H1 (cell line): ENCODE measurements around the gene PRICKLE2. TPM values are rescaled to one million over a fixed set of nuclear protein-coding genes. Genes with fewer than 3 reads are reported as not detected.
A peak's percentile ranks its signal among the peaks of the same experiment; 100 is the strongest.

ENCODE experiments used
- CTCF ChIA-PET: fragments of 300-600 bp; sonication (Branson Sonifier 250); formaldehyde crosslinking; loops from one replicate; lab custom pipeline; 2021; ENCODE audit not compliant: partially characterized antibody; lab: Charles Lee
- POLR2A ChIA-PET: fragments of 300-600 bp; sonication (Branson Sonifier 250); formaldehyde crosslinking; loops from one replicate; lab custom pipeline; 2021; ENCODE audit warnings: inconsistent platforms; ENCODE audit not compliant: partially characterized antibody; lab: Charles Lee
- DNase-seq, 2 experiments: peaks; one replicate each; pipeline versions ENCODE4 v3.0.0 to v3.0.0-alpha.2; 2010 to 2022; ENCODE audit warnings: low spot score in 2 of 2, low read depth in 1 of 2, mixed read lengths in 1 of 2
- FAIRE-seq: peaks from 2 replicates; lab custom pipeline; 2011; peaks lifted over from hg19 to GRCh38; lab: Jason Lieb, UNC
- H2AFZ ChIP-seq: 2 replicates; pipeline ENCODE4 v1.8.1; 2012; ENCODE audit warnings: low read length, inconsistent platforms
- H2AK5ac ChIP-seq: 2 replicates; pipeline ENCODE4 v1.6.1; 2013; ENCODE audit warnings: low read depth, low read length
- H2BK120ac ChIP-seq: replicated peaks from 2 replicates; pipeline ENCODE3; 2013; ENCODE audit warnings: low read depth, low read length, inconsistent platforms
- H2BK12ac ChIP-seq: 2 replicates; pipeline ENCODE4 v1.6.1; 2013; ENCODE audit warnings: low read depth, low read length
- H2BK15ac ChIP-seq: 2 replicates; pipeline ENCODE4 v1.6.1; 2013; ENCODE audit warnings: low read length
- H2BK20ac ChIP-seq: 2 replicates; pipeline ENCODE4 v1.6.1; 2013; ENCODE audit warnings: low read length
- H2BK5ac ChIP-seq: 2 replicates; pipeline ENCODE4 v1.6.1; 2013; ENCODE audit warnings: low read depth, low read length
- H3K14ac ChIP-seq: 2 replicates; pipeline ENCODE4 v1.6.1; 2013; ENCODE audit warnings: inconsistent platforms; ENCODE audit not compliant: insufficient read length
- H3K18ac ChIP-seq: 2 replicates; pipeline ENCODE4 v1.6.1; 2013; ENCODE audit warnings: low read length; ENCODE audit errors: extremely low read depth
- H3K23ac ChIP-seq: 2 replicates; pipeline ENCODE4 v1.6.1; 2013; ENCODE audit warnings: inconsistent platforms; ENCODE audit not compliant: insufficient read length
- H3K23me2 ChIP-seq: 2 replicates; pipeline ENCODE4 v1.6.1; 2013; ENCODE audit warnings: low read depth, low read length
- H3K27ac ChIP-seq: 2 replicates; pipeline ENCODE4 v1.6.1; 2011; ENCODE audit warnings: low read depth, low read length, inconsistent platforms
- H3K27me3 ChIP-seq, 4 experiments: replicated peaks in 1 of 4; 1 replicate in 1 of 4; 2 replicates in 3 of 4; pipeline versions ENCODE4 v1.6.1 to v1.8.1; 2011 to 2013; ENCODE audit warnings: low read length in 3 of 4, mild to moderate bottlenecking in 3 of 4, inconsistent platforms in 2 of 4, mixed read lengths in 2 of 4, moderate library complexity in 1 of 4; ENCODE audit not compliant: control insufficient read depth in 3 of 4, insufficient read depth in 3 of 4; ENCODE audit errors: extremely low read depth in 1 of 4
- H3K36me3 ChIP-seq, 4 experiments: 2 replicates each; pipeline versions ENCODE4 v1.6.1 to v1.8.1; 2011 to 2013; ENCODE audit warnings: mild to moderate bottlenecking in 4 of 4, low read length in 3 of 4, moderate library complexity in 2 of 4, control low read depth in 1 of 4, inconsistent platforms in 1 of 4; ENCODE audit not compliant: insufficient read depth in 4 of 4, control insufficient read depth in 2 of 4
- H3K4ac ChIP-seq: replicated peaks from 2 replicates; pipeline ENCODE3; 2013; ENCODE audit warnings: low read length, low read depth, mixed read lengths, inconsistent platforms; ENCODE audit not compliant: insufficient read length
- H3K4me1 ChIP-seq, 4 experiments: replicated peaks in 1 of 4; 1 replicate in 1 of 4; 2 replicates in 3 of 4; pipeline versions ENCODE4 v1.6.1 to v1.8.1; 2011 to 2013; ENCODE audit warnings: low read length in 3 of 4, inconsistent platforms in 2 of 4, mixed read lengths in 1 of 4; ENCODE audit not compliant: insufficient read depth in 4 of 4, control insufficient read depth in 3 of 4
- H3K4me2 ChIP-seq, 2 experiments: 2 replicates each; pipeline versions ENCODE4 v1.6.1 to v1.8.1; 2011 to 2013; ENCODE audit warnings: low read depth in 2 of 2, low read length in 2 of 2, control low read depth in 1 of 2, inconsistent platforms in 1 of 2, mild to moderate bottlenecking in 1 of 2; ENCODE audit not compliant: insufficient read depth in 1 of 2
- H3K4me3 ChIP-seq, 4 experiments: fragments of 200-600, 300-600 bp in 1 of 4; sonication (generic), shearing (Covaris generic), sonication (Bioruptor Twin) in 1 of 4; 2 replicates each; pipeline versions ENCODE4 v1.5.1 to v1.8.1; 2011 to 2016; ENCODE audit warnings: low read length in 4 of 4, low read depth in 3 of 4, control low read depth in 2 of 4, inconsistent platforms in 2 of 4, mild to moderate bottlenecking in 2 of 4, mixed read lengths in 1 of 4, moderate library complexity in 1 of 4; ENCODE audit not compliant: insufficient read depth in 2 of 4; ENCODE audit errors: extremely low read depth in 1 of 4
- H3K56ac ChIP-seq: replicated peaks from 2 replicates; pipeline ENCODE3; 2013; ENCODE audit warnings: low read depth, mild to moderate bottlenecking, mixed read lengths, low read length, inconsistent platforms; ENCODE audit not compliant: insufficient read length
- H3K79me1 ChIP-seq: 2 replicates; pipeline ENCODE4 v1.6.1; 2013; ENCODE audit warnings: low read depth, low read length, control low read depth
- H3K79me2 ChIP-seq, 2 experiments: 2 replicates each; pipeline versions ENCODE4 v1.6.1 to v1.8.1; 2012 to 2013; ENCODE audit warnings: low read length in 2 of 2, mild to moderate bottlenecking in 2 of 2, inconsistent platforms in 1 of 2; ENCODE audit not compliant: insufficient read depth in 2 of 2, control insufficient read depth in 1 of 2
- H3K9ac ChIP-seq, 4 experiments: replicated peaks in 1 of 4; 1 replicate in 1 of 4; 2 replicates in 3 of 4; pipeline versions ENCODE4 v1.6.1 to v1.8.1; 2011 to 2013; ENCODE audit warnings: low read depth in 3 of 4, low read length in 3 of 4, control low read depth in 2 of 4, mild to moderate bottlenecking in 2 of 4, moderate library complexity in 2 of 4, inconsistent platforms in 1 of 4; ENCODE audit errors: extremely low read depth in 1 of 4
- H3K9me3 ChIP-seq, 2 experiments: 2 replicates each; pipeline versions ENCODE4 v1.6.1 to v1.8.1; 2012 to 2013; ENCODE audit warnings: mild to moderate bottlenecking in 2 of 2, moderate library complexity in 2 of 2, control low read depth in 1 of 2, inconsistent platforms in 1 of 2, low read depth in 1 of 2, low read length in 1 of 2, mixed read lengths in 1 of 2; ENCODE audit not compliant: insufficient read depth in 2 of 2
- H4K20me1 ChIP-seq, 2 experiments: replicated peaks in 1 of 2; 2 replicates each; pipeline versions ENCODE3 to v1.8.1; 2011 to 2013; ENCODE audit warnings: inconsistent platforms in 2 of 2, low read length in 2 of 2, mild to moderate bottlenecking in 1 of 2; ENCODE audit not compliant: insufficient read depth in 2 of 2, control insufficient read depth in 1 of 2
- H4K5ac ChIP-seq: 2 replicates; pipeline ENCODE4 v1.6.1; 2013; ENCODE audit warnings: low read length, low read depth, mixed read lengths, inconsistent platforms; ENCODE audit not compliant: insufficient read length
- H4K8ac ChIP-seq: 2 replicates; pipeline ENCODE4 v1.8.0; 2013; ENCODE audit warnings: mild to moderate bottlenecking, moderate library complexity, low read length, inconsistent platforms; ENCODE audit not compliant: insufficient read depth; ENCODE audit errors: extremely low read depth
- H4K91ac ChIP-seq: replicated peaks from 2 replicates; pipeline ENCODE3; 2013; ENCODE audit warnings: low read length, mixed read lengths, inconsistent platforms; ENCODE audit not compliant: insufficient read length
- CHD1 ChIP-seq: IDR thresholded peaks from 2 replicates; pipeline ENCODE4 v1.6.1; 2012; ENCODE audit warnings: low read depth, low read length, improper control_type of control experiment
- CREB1 ChIP-seq: IDR thresholded peaks from 2 replicates; pipeline ENCODE4 v1.6.1; 2012; ENCODE audit warnings: inconsistent platforms
- CTCF ChIP-seq, 3 experiments: IDR thresholded peaks; 1 replicate in 2 of 3; 2 replicates in 1 of 3; pipeline versions ENCODE4 v1.5.1 to v1.6.1; 2011; ENCODE audit warnings: low read length in 3 of 3, mild to moderate bottlenecking in 3 of 3, inconsistent platforms in 2 of 3, low read depth in 1 of 3, moderate library complexity in 1 of 3; ENCODE audit not compliant: insufficient read depth in 1 of 3; ENCODE audit errors: control extremely low read depth in 1 of 3
- EP300 ChIP-seq, 2 experiments: IDR thresholded peaks; 1 replicate in 1 of 2; 2 replicates in 1 of 2; pipeline ENCODE4 v1.6.1; 2011 to 2012; ENCODE audit warnings: low read depth in 2 of 2, low read length in 2 of 2, mild to moderate bottlenecking in 2 of 2, borderline replicate concordance in 1 of 2, inconsistent platforms in 1 of 2, moderate library complexity in 1 of 2
- FOSL1 ChIP-seq: IDR thresholded peaks from 2 replicates; pipeline ENCODE4 v1.6.1; 2011; ENCODE audit warnings: mild to moderate bottlenecking, low read depth, low read length, moderate library complexity; ENCODE audit not compliant: insufficient read depth
- KDM1A ChIP-seq: fragments of 200-600, 300-600 bp; sonication (generic); IDR thresholded peaks from 2 replicates; pipeline ENCODE4 v1.7.1; 2016; ENCODE audit warnings: mild to moderate bottlenecking, low read length, borderline replicate concordance
- POU5F1 ChIP-seq: IDR thresholded peaks from 2 replicates; pipeline ENCODE4 v1.6.1; 2011; ENCODE audit warnings: low read depth, mild to moderate bottlenecking, low read length, moderate library complexity
- SIN3A ChIP-seq, 2 experiments: IDR thresholded peaks in 1 of 2; conservative IDR thresholded peaks in 1 of 2; 2 replicates each; pipeline ENCODE4 v1.6.1; 2011 to 2012; ENCODE audit warnings: low read length in 2 of 2, improper control_type of control experiment in 1 of 2, low read depth in 1 of 2, mild to moderate bottlenecking in 1 of 2
- TAF7 ChIP-seq: optimal IDR thresholded peaks from 2 replicates; pipeline ENCODE3; 2011; ENCODE audit warnings: low read depth, mild to moderate bottlenecking, inconsistent platforms, low read length, moderate library complexity, borderline replicate concordance
- WGBS, 2 experiments: shearing (Covaris generic) in 1 of 2; methylation state at CpG; one replicate each; pipeline versions ENCODE4 v1.1.6 to v1.1.7; 2013 to 2015; ENCODE audit warnings: low lambda C conversion rate in 2 of 2, mixed read lengths in 2 of 2, inconsistent platforms in 1 of 2, low coverage in 1 of 2, missing lambda C conversion rate in 1 of 2; ENCODE audit not compliant: insufficient replicate concordance in 2 of 2, insufficient coverage in 1 of 2, insufficient read length in 1 of 2; ENCODE audit errors: extremely low coverage in 1 of 2, missing lambda C conversion rate in 1 of 2; 5-methylcytosine and 5-hydroxymethylcytosine counted together
- polyA plus RNA-seq, 7 experiments: library from polyadenylated mRNA; depleted of rRNA in 3 of 7; stranded (reverse) in 5 of 7; unstranded in 2 of 7; fragments of >200 nt in 5 of 7; fragments of 200-250 nt in 2 of 7; gene quantifications; 1 replicate in 5 of 7; 2 replicates in 1 of 7; 4 replicates in 1 of 7; pipeline versions ENCODE4 v1.2.1 to v1.2.3, GENCODE V29; 2011 to 2013; ENCODE audit warnings: missing spikeins in 2 of 7, mixed read lengths in 2 of 7
- total RNA-seq: library from RNA; stranded (reverse); fragmentation: NEBNext Ultra II Directional; extraction: Animal tissue kit (Norgen Biotek cat#: 25700); gene quantifications from 2 replicates; pipeline ENCODE4 v1.2.1, GENCODE V29; 2021

PRICKLE2 gene
- total and polyA plus RNA-seq, 2 of the 8 experiments (the other 6 are each of a cell fraction or from before 2014, with no cell fraction given): 2.9 to 8.0 TPM

- Histone ChIP-seq H3K4me3 (no peak overlapping the region), H3K4ac (no peak overlapping the region), H3K27ac (no peak overlapping the region), H3K79me1 (no peaks in the 10 kb centered on the region), H3K9me3 (no peaks in the 10 kb centered on the region), H4K5ac (no peak overlapping the region), H3K9ac (no peak overlapping the region), H2BK20ac (no peak overlapping the region), H4K20me1 (no peaks in the 10 kb centered on the region), H2BK120ac (no peak overlapping the region), H4K8ac (no peak overlapping the region), H2BK12ac (no peak overlapping the region), H3K18ac (no peak overlapping the region), H2BK5ac (no peak overlapping the region), H3K27me3 (no peaks in the 10 kb centered on the region), H3K4me1 (peaks cover 4 to 27% (median 15%) of the 10 kb centered on the region in 4 experiments), H3K14ac (no peak overlapping the region), H2AK5ac (no peak overlapping the region), H3K56ac (no peak overlapping the region), H3K36me3 (no peaks in the 10 kb centered on the region; a peak in 1 of 8 replicates), H4K91ac (no peak overlapping the region), H3K4me2 (no peak overlapping the region), H2BK15ac (no peak overlapping the region), H3K23me2 (no peaks in the 10 kb centered on the region), H2AFZ (no peak overlapping the region), H3K23ac (no peak overlapping the region), H3K79me2 (no peaks in the 10 kb centered on the region)
- ChIA-PET CTCF (interaction anchor here (1.0 to 1.8 kb wide), 3 partner anchors 15 to 60 kb away, joined by 4 to 5 read pairs (median 4); no protein-coding TSS in a partner anchor), POLR2A (no interaction called here)
- peak in 1 of 2 experiments; percentile 22 for DNase-seq
- FAIRE-seq: no peak
- no peak for TF ChIP-seq FOSL1
- TF ChIP-seq CHD1: no peak
- TF ChIP-seq TAF7: no peak
- TF ChIP-seq SIN3A (conservative IDR thresholded peaks at IDR 0.05 in 1 of 2, IDR thresholded peaks at IDR 0.05 in 1 of 2; ENCODE audit: low read depth in 1 of 2, low read length in 2 of 2): no peak
- no peak for TF ChIP-seq POU5F1
- TF ChIP-seq KDM1A: no peak
- no peak for TF ChIP-seq CTCF (IDR thresholded peaks at IDR 0.05; ENCODE audit: control extremely low read depth in 1 of 3, insufficient read depth in 1 of 3, low read depth in 1 of 3, low read length in 3 of 3)
- TF ChIP-seq CREB1: no peak
- no peak for TF ChIP-seq EP300 (IDR thresholded peaks at IDR 0.05; ENCODE audit: borderline replicate concordance in 1 of 2, low read depth in 2 of 2, low read length in 2 of 2)
- WGBS, 2 experiments: 100% methylated on average over 1 of the region's 1 CpG; no CpG with 5 or more reads in 1 of the 2 experiments
Observed at GRCh38 chr3:64091501-64091900, 133.8 kb downstream of the PRICKLE2 start.
